Cardiac fibroblast (primary cell): ENCODE measurements around the gene MS4A10.

Source experiments
- DNase-seq, 2 donors: peaks; one replicate each; pipeline versions ENCODE4 v3.0.0 to v3.0.0-alpha.2; 2010; ENCODE audit warnings: low read depth in 2 of 2
- H3K4me3 ChIP-seq, 2 donors: replicated peaks in 1 of 2; 1 replicate in 1 of 2; 2 replicates in 1 of 2; pipeline ENCODE4 v1.5.1; 2011; ENCODE audit warnings: low read depth in 2 of 2, low read length in 2 of 2, mild to moderate bottlenecking in 2 of 2, moderate library complexity in 1 of 2
- CTCF ChIP-seq: IDR thresholded peaks from one replicate; pipeline ENCODE4 v1.5.1; 2011; ENCODE audit warnings: low read depth, mild to moderate bottlenecking, low read length, inconsistent platforms

MS4A10 gene

GRCh38 chr11:60848714-60849151 lies 63.6 kb downstream of the MS4A10 start:
- H3K4me3 ChIP-seq = no peak overlapping the region
- no peak for TF ChIP-seq CTCF
- DNase-seq = no peak

- H3K4me3 ChIP-seq = no peak overlapping the region
- no peak for DNase-seq
Observed at GRCh38 chr11:60849641-60850520, 64.7 kb downstream of the MS4A10 start.

More at GRCh38 chr11:60849641-60850520, 64.7 kb downstream of the MS4A10 start:
- no peak for TF ChIP-seq CTCF
